HG02763 (cell line): ENCODE results near the gene CKMT1B.
"Not testable (repeated sequence)": the region's sequence is repeated elsewhere in the genome, so short reads cannot be mapped to it uniquely, and the experiment has no call there.

Experiments used
- ATAC-seq: cut with Tn5 transposase; IDR thresholded peaks from one replicate; pipeline ENCODE4 v1.9.1; 2021; ENCODE audit warnings: mild to moderate bottlenecking, moderate library complexity; ENCODE audit not compliant: unreplicated experiment

CKMT1B gene

DNA sequence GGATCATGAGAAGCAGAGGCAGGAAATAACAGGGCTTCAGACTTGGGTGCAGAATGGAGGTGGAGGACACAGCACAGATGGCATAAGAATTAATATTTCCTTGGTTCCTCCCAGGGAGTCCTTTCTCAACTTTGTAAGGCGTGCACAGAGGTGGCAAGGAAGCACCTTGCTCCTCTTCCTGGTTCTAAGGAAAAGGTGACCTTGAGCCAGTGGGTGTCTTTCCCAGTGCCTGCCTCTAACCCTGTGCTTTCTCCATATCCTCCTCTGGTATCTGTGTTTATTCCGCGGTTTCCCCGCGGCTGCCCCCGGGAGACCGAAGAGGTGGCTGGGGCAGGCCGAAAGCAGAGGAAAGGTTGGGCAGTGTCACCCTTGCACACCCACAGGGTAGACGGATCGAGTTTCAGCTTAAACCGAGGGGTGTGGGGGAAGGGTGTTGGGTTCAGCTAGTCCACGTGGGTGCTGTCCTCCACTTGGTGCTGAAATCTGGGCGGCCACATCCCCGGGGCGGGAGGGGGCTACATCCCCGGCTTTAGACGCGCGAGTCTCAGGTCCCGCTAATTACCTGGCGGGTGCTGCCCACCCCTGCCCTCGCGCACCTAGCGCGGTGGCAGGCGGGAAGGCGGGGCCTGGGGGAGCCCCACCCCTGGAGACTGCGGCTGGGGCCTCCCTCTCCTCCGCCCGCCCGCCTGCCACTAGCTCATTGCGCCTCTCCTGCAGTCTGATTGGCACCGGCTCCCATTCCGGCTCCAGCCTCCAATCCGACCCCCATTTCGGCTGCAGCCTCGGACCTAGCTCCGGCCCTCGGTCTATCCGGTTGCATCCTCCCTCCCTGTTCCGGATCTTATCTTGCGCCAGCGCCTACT, at the start of gene CKMT1B:
Gene CKMT1B, plus strand, starts transcription at position 700 of the 863 bp plus-strand sequence. CDS start 192 bp downstream, outside the sequence.
- not testable (repeated sequence) for ATAC-seq

DNA sequence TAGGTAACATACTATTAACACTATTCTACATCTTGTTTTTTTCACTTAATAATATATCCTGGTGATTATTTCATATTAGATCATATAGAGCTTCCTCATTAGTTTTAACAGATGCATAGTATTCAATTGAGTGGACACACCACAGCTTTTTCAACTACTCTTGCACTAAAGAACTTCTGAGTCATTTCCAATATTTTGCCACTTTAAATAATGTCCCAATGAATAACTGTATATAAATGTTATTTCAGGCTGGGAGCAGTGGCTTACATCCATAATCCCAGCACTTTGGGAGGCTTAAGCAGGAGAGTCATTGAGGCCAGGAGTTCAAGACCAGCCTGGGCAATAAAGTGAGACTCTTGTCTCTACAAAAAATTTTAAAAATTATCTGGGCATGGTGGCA, 49.6 kb upstream of the CKMT1B start:
- no peak for ATAC-seq

DNA sequence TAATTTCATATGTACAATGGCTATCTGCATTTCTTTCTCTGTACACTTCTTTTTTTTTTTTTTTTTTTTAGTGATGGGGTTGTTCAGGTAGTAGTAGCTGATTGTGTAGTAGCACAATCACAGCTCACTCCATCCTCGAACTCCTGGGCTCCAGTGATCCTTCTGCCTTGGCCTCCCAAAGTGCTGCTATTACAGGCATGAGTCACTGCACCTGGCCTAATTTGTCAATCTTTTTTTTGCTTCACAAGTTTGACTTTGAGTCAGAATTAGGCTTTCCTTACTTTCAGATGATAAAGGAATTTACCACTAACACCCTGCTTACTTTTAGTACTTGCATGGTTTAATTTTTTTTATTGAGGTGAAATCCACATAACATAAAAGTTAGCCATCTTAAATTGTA, 48.4 kb upstream of the CKMT1B start:
- ATAC-seq, result no peak

DNA sequence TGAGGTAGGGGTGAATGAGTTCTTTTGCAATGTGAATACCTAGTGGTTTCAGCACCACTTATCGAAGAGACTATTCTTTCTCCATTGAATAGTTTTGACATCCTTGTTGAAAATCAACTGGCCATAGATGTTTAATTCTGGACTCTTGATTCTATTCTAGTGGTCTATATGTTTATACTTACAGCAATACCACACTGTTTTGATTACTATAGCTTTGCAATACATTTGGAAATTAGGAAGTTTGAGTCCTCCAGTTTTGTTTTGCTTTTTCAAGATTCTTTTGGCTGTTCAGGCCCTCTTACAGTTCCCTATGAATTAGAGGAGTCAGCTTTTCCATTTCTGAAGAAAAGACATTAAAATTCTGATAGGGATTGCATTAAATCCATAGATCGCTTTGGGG, 46.3 kb upstream of the CKMT1B start:
- ATAC-seq, result no peak

DNA sequence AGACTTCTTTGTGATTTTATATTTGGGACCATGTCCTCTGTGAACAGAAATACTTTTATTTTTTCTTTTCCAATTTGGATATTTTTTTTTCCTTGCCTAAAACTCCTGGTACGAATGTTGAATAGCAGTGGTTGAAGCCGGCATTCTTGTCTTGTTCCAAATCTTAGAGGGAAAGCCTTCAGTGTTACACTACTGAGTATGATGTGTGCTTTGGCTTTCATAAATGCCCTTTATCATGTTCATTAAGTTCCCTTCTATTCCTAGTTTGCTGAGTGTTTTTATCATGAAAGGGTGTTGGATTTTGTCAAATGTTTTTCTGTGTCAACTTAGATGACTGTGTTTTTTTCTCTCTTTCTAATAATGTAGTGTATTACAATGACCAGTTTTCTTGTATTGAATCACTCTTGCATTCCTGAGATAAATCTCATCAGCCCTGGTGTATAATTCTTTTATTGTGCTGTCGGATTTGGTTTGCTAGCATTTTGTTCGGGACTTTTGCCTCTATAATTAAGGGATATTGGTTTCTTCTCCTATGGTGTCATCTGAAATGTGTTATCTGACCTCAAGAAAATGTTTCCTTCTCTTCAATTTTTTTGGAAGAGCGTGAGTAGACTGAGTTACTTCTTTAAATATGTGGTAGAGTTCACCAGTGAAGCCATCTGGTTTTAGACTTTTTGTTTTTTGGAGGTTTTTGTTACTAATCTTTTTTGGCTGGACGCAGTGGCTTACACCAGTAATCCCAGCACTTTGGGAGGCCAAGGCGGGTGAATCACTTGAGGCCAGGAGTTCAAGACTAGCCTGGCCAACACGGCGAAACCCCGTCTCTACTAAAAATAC, 43.1 kb upstream of the CKMT1B start:
- no peak for ATAC-seq

DNA sequence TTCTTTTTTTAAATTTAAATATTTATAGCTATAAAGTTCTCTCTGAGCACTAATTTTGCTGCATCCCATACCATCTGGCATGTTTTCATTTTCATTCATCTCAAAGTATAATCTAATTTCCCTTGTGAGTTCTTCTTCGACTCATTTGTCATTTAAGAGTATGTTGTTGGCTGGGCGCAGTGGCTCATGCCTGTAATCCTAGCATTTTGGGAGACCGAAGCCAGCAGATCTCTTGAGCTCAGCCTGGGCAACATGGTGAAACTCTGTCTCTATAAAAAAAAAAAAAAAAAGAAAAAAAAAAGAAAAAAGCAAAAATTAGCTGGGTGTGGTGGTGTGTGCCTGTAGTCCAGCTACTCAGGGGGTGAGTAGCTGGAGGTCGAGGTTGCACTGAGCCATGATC, 41.6 kb upstream of the CKMT1B start:
- no peak for ATAC-seq

DNA sequence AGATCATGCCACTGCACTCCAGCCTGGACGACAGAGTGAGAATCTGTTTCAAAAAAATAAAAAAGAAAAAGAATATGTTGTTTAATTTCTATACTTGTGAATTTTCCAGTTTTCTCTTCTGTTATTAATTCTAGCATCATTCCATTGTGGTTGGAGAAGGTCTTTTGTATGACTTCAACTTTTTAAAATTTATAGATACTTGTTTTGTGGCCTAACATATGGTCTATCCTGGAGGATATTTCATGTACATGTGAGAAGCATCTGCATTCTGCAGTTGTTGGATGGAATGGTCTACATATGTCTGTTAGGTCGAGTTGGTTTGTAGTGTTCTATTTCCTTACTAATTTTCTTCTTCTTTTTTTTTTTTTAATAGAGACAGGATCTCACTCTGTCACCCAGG, 40.8 kb upstream of the CKMT1B start:
- ATAC-seq, result no peak

DNA sequence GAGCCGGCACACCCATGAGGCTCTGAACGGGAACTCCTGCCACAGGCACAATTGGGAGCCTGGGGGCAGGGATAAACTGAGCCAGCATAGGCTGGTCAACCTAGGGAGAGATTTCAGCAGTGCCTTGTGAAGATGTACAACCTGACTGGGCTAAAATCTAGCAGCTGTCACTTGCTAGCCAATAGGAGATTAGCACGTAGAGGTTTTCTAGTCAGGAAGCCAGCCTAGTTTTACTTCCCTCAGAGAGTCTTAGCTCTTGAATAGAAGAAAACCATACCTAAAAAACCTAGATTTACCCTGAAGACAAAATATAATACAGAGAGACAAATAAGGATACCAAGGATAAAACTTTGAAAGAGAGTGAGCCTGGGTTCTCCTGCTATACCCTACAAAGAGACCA, 31.1 kb upstream of the CKMT1B start:
- ATAC-seq, result not testable (repeated sequence)

DNA sequence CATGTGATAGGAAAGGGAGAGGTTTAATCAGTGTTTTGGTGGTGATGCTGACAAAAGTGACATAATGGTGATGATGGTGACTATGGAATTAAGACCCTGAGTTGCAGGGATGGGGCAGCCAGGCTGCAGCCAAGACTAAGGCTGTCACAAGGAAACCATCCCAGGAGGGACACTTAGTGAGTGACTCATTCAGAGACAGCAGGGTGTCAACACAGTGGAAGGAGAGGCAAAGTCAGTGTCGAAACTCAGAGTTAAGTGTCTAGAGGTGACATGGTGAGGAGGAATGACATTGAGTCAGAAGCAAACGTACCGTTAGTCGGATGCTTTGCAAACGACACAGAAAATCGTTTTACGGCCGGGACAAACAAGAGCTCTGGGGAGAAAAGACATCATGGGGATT, 30.0 kb upstream of the CKMT1B start:
- not testable (repeated sequence) for ATAC-seq

DNA sequence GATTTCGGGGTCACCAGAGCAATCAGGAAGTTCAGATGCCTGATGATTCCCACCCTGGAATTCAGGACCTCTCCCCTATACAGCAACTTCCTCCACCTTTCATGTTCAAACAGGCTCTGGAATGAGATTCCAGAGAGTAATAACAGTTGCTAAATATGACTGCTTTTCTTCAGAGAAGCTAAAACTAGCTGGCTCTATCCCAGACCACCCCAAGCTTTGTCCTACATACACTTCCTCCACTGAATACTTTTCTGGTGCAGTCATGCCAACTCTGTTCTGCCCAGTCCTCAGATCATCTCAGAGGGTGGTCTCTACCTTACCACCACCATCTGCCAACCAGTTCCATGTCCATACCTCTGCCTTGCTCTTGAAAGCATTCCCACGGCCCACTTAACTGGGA, 27.2 kb upstream of the CKMT1B start:
- ATAC-seq, result not testable (repeated sequence)

DNA sequence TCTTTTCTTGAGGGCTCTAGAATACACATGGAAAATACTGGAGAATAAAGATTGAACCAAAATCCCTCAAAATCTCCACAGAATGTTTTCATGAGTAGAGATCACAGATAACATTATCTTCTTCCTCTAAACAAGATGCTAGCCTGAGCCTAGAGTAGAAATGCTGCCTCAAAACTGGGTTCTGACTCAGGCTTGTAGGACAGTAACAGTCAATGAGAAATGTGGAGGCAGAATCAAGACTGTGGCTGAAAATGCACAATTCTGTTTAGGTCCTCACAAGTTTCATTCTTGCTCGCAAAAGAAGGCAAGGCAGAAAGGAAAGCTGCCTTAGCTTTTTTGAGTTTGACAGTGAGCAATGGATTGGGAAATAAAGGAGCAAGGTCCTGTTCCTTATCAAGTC, 19.2 kb upstream of the CKMT1B start:
- not testable (repeated sequence) for ATAC-seq

DNA sequence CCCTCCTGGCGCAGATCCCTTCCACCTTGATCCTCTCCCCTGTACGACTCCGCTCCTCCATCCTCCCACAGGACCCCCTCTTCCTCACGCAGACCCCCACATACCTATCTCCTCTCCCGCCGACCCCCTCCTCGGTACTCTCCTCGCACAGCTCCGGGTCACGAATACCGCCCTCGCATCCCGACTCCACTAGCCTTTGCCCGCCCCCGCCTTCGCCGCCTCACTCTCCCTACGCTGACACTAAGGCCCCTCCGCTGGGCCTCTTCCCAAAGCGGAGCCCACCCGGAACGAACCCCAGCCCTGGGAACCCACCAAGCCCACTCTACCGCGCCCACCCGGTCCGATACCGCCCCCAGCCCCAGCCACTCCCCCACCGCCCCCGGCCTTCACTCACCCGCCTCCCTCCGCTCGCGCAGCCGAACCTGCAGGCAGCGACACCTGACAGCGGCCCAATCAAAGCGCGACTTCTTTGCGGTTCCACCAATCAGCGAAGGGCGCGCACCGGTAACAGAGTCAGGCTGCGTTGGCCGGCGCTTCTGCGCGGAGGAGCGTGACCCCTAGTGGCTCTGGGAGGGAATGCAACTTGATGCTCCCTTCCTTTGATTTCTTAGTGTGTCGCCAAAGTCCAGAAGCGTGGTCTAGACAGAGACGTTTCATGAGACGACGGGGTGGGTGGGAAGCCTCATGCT, 3.9 kb upstream of the CKMT1B start, which contains the start of gene PPIP5K1:
Gene PPIP5K1, minus strand, starts transcription at position 431 of the 689 bp plus-strand sequence. CDS start 5,704 bp downstream, outside the sequence.
- peak; percentile 97 for ATAC-seq

DNA sequence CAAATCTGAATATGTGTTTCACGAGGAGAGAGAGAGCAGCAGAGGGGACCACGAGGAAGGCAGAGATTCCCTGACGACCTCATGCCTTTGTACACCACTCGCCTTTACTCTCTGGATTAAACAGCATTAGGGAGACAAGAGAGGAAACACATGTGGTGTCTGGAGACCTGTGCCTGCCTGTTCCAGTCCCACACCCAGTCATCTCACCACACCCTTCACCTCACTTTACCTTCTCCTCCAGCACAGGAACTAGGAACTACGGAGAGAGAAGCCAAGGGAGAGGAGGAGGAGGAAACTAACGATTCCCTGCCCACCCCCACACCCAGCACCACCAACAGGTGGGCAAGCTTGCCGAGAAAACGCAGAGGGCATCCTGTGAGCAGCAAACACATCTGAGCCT, 986 bp upstream of the CKMT1B start:
- not testable (repeated sequence) for ATAC-seq

DNA sequence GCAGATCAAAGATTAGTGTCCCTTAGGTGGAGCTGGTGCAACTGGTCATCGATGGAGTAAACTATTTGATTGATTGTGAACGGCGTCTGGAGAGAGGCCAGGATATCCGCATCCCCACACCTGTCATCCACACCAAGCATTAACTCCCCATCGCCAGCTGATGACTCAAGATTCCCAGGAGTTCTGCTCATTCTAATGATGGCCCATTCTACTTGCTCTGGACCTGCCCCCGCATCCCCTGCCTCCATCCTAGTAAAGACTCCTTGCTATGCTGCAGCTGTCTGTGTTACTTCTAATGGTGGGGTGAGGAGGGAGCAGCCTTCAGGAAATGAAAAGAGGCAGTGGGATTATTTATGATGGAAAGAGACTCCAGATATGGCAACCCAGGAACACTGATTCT, 5.3 kb downstream of the CKMT1B start:
- not testable (repeated sequence) for ATAC-seq

DNA sequence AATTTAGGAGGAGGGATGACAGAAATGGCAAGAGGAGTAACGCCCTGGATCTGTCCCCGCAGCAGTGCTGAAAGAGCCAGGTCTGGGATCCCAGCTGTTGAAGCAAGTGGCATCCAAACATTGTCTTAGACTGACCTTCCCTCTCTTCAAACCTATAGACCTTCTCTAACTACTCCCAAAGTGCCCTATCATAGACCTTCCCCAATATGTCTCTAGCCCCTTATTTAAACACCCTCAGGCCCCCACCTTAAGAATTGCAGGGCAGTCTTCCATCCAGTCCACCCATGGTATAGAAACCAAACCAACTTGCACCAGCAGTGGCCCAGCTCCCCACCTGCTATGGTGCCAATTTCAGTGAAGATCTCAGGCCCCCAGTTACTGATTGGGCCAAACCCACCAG, 6.4 kb downstream of the CKMT1B start:
- ATAC-seq, result not testable (repeated sequence)

DNA sequence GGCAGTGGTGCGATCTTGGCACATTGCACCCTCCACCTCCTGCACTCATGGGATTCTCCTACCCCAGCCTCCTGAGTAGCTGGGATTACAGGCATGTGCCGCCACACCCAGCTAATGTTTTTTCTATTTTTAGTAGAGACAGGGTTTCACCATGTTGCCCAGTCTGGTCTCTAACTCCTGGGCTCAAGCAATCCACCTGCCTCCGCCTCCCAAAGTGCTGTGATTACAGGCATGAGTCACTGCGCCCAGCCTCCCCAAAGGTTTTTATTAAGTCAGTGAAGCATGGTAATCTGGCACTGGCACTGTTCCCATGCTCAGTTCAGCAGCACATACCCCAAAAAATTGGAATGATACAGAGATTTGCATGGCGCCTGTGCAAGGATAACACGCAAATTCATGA, 8.4 kb downstream of the CKMT1B start:
- ATAC-seq, result not testable (repeated sequence)

DNA sequence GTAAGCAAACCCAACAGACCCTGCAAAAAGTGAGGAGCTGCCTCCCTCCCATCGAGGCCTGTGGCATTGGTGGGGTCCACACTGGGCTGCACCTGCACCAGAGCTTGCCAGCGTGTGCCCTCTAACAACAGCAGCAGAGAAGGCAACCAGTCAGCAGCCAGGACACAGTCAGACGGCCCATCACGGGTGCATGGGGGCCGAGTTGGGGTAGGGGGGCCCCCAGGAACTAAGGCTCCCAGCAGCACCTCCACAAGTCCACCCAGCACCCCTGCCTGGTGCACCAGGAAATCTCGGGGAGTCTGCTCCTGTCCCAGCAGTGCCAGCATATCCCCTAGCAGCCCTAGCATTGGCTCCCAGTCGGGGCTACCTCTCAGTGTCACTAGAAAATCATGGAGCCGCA, 23.9 kb downstream of the CKMT1B start:
- ATAC-seq, result not testable (repeated sequence)

DNA sequence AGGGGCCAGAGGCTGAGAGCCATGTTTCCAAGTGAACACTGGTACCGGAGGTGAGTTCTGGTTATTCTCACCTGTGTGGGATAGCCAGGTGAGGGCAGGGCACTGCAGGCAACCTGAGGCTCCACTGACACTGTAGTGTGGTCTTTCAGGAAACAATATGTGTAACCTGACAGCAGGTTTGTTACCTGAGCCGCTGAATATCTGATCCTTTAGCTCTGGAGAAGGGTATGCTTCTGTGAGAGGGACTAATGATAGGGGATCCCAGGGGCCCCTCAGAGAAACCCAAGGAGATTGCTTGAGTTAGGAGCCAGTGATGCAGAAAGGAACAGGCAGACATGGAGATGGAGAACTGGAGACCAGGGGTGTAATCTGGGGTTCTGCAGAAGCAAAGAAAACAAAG, 24.9 kb downstream of the CKMT1B start, which contains the start of gene STRC:
Gene STRC, minus strand, starts transcription at position 101 of the 400 bp plus-strand sequence. Its CDS starts 78 bp downstream, at position 23.
- not testable (repeated sequence) for ATAC-seq

DNA sequence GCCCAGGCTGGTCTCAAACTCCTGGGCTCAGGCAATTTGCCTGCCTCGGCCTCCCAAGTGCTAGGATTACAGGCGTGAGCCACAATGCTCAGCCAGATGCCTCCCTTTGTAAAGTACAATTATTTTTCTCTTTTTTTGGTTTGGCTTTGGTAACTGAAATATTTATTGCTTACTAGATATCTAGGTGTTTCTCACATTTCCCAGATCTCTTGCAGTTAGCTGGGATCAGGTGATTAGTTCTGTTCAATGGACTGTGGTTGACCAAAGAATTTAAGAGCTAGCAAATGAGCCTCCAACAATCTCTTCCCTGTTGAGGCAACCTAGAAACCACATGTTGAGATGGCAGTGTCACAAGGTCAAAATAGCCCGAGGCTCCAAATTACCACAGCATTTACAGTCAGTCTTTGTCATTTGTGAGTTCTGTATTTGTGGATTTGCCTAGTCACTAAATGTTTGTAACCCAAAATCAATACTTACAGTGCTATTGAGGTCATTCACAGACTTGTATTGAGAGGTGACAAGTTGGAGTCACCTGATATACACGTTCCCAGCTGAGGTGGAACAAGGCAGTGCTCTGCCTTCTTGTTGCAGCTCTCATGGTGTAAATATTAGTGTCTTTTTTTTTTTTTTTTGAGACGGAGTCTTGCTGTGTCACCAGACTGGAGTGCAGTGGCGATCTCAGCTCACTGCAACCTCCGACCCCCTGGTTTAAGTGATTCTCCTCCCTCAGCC, 28.4 kb downstream of the CKMT1B start:
- ATAC-seq, result not testable (repeated sequence)

DNA sequence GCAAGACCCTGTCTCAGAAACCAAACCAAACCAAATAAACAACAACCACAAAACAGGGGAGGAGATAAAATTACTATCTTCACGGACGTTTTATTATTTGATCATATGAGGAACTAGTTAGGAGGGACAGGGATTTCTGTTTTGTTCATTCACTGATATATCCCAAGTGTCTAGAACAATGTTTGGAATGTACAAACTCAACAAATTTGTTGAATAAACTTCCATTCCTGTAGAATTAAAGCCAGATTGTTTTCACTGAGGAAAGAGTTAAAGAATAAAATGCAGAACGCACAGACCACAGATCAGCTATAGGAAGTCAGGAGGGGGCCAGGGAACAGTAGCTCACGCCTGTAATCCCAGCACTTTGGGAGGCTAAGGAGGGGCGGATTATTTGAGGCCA, 31.3 kb downstream of the CKMT1B start:
- ATAC-seq, result no peak
